A673 (cell line): Measurements from ENCODE around the gene NPLOC4. TPM values are rescaled to one million over a fixed set of nuclear protein-coding genes. Genes with fewer than 3 reads are reported as not detected.

Experiments used
- BruUV-seq: library from RNA; stranded (reverse); fragments of 400-500 nt; replicated peaks from 2 replicates; lab custom pipeline; 2021; lab: Mats Ljungman, UMichigan
- CTCF ChIA-PET: fragments of 300-600 bp; sonication (Branson Sonifier 250); formaldehyde crosslinking; loops from one replicate; lab custom pipeline; 2022; ENCODE audit warnings: antibody characterized with exemption; lab: Charles Lee
- POLR2A ChIA-PET: fragments of 300-600 bp; sonication (Branson Sonifier 250); formaldehyde crosslinking; loops from one replicate; lab custom pipeline; 2022; ENCODE audit warnings: antibody characterized with exemption; ENCODE audit not compliant: low non-redundant PET; lab: Charles Lee
- DNase-seq: peaks from one replicate; pipeline ENCODE4 v3.0.0-alpha.2; 2015; ENCODE audit warnings: low spot score
- H3K27ac ChIP-seq: fragments of 200-600 bp; sonication (generic); 2 replicates; pipeline ENCODE4 v1.5.1; 2016; ENCODE audit warnings: mixed run types, low read depth, mild to moderate bottlenecking, mixed read lengths, antibody characterized with exemption, low read length; ENCODE audit not compliant: poor library complexity, severe bottlenecking
- H3K27me3 ChIP-seq: fragments of 200-600 bp; sonication (generic); replicated peaks from 2 replicates; pipeline ENCODE4 v1.6.1; 2017; ENCODE audit warnings: mixed run types, low read depth, mild to moderate bottlenecking, mixed read lengths, antibody characterized with exemption, low read length; ENCODE audit not compliant: insufficient read depth, poor library complexity
- H3K36me3 ChIP-seq: fragments of 200-600 bp; sonication (generic); 2 replicates; pipeline ENCODE4 v1.6.1; 2016; ENCODE audit warnings: mixed run types, mild to moderate bottlenecking, mixed read lengths, antibody characterized with exemption, low read length; ENCODE audit not compliant: insufficient read depth, poor library complexity, severe bottlenecking
- H3K4me1 ChIP-seq: fragments of 200-600 bp; sonication (generic); 2 replicates; pipeline ENCODE4 v1.6.1; 2017; ENCODE audit warnings: mixed run types, mild to moderate bottlenecking, mixed read lengths, antibody characterized with exemption, low read length; ENCODE audit not compliant: insufficient read depth, poor library complexity, severe bottlenecking
- H3K4me3 ChIP-seq: fragments of 200-600 bp; sonication (generic); 2 replicates; pipeline ENCODE4 v1.5.1; 2016; ENCODE audit warnings: low read depth, mixed run types, mild to moderate bottlenecking, mixed read lengths, low read length; ENCODE audit not compliant: poor library complexity, severe bottlenecking
- H3K9me3 ChIP-seq: fragments of 200-600 bp; sonication (generic); 2 replicates; pipeline ENCODE4 v1.6.1; 2016; ENCODE audit warnings: mixed run types, low read depth, mild to moderate bottlenecking, mixed read lengths, antibody characterized with exemption, low read length; ENCODE audit not compliant: poor library complexity, severe bottlenecking
- CTCF ChIP-seq: fragments of 300-800, 200-600 bp; sonication (generic); conservative IDR thresholded peaks from 2 replicates; pipeline ENCODE4 v1.5.1; 2017; ENCODE audit warnings: low read depth, mild to moderate bottlenecking, antibody characterized with exemption, low read length, moderate library complexity, mixed read lengths
- EZH2 ChIP-seq: fragments of 200-600 bp; sonication (generic); IDR thresholded peaks from 2 replicates; pipeline ENCODE4 v1.6.1; 2017; ENCODE audit warnings: borderline replicate concordance, low read depth, mild to moderate bottlenecking, mixed read lengths, antibody characterized with exemption, low read length; ENCODE audit not compliant: poor library complexity, severe bottlenecking
- intact Hi-C: fragments of 100-400 bp; cut with micrococcal nuclease; formaldehyde crosslinking; loops from one replicate; pipeline ENCODE4 v1.10.0; 2022; ENCODE audit not compliant: unreplicated experiment
- total RNA-seq: library from RNA; stranded (reverse); gene quantifications from 2 replicates; pipeline ENCODE4 v1.2.3, GENCODE V29; 2021

The NPLOC4 gene
- total RNA-seq, 1 experiment from 2014 or later = 195 TPM

DNA sequence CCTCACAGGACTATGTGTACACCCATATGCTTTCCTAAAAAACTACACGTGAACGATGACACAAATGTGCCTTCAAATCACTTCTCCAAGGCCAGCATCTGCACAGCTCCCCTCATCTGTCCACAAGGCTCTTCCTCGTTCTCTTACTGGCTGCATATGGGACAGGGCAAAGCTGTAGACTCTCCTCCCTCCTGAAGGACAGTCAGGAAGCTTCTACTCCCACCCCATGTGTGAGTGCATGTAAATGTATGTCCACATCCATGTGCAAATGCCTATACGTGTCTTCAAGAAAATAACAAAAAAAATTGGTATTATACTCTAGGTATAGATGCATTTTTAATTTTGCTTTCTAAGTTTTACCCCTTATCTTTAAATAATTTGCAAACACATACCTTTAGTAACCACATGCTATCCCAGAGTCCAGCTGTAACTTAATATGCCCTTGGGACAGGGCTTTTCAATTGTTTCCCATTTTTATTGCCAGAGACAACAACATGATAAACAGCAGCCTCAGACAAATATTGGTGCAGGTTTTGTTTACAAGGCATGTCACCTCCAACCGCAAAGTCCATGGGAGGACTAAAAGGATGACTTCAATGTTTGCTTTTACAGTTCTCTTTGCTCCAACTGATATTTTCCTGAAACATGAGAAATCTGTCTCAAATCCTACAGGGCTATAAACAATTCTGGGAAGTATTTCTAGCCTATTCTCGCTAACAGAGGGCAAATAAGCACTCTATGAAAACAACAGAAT lies 53.1 kb downstream of the NPLOC4 start:
- POLR2A ChIA-PET = no interaction called here
- H3K4me3 ChIP-seq = no peak overlapping the region
- H3K27me3 ChIP-seq = no peaks in the 10 kb centered on the region
- intact Hi-C loops = no loop called here
- no peaks in the 10 kb centered on the region for H3K9me3 ChIP-seq
- TF ChIP-seq CTCF (no peak), EZH2 (no peak)
- no peak overlapping the region for H3K27ac ChIP-seq
- peaks cover 70% of the 10 kb centered on the region for H3K36me3 ChIP-seq
- no peaks in the 10 kb centered on the region for H3K4me1 ChIP-seq
- BruUV-seq = TSS peak; percentile 11
- CTCF ChIA-PET = no interaction called here
- DNase-seq = no peak

DNA sequence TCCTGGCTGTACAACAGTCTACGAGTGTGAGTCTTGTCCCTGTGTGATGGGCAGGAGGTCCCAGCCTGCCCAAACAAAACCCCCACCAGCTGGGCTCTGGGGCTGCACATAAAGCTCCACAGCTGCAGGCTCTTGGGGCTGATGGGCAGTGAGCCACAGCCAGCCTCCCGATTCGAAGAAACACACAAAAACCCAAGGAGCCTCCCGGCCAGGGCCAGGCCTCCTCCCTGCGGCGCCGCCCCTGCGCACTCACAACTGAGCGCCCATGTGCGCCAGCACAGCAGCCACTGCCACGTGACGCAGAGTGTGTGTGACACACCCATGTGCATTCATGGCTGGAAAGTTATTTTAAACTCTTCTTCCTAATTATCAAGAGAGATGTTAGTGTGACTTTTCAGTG lies 54.2 kb downstream of the NPLOC4 start:
- peaks cover 66% of the 10 kb centered on the region for H3K36me3 ChIP-seq
- TF ChIP-seq EZH2 (no peak), CTCF (no peak)
- ChIA-PET POLR2A (no interaction called here), CTCF (no interaction called here)
- intact Hi-C loops = no loop called here
- no peaks in the 10 kb centered on the region for H3K4me1 ChIP-seq
- no peak for DNase-seq
- H3K4me3 ChIP-seq = no peak overlapping the region
- H3K27me3 ChIP-seq = no peaks in the 10 kb centered on the region
- H3K27ac ChIP-seq = no peak overlapping the region
- H3K9me3 ChIP-seq = no peaks in the 10 kb centered on the region
- no TSS peak for BruUV-seq

GRCh38 chr17:81582341-81582740 lies 54.6 kb downstream of the NPLOC4 start:
- Histone ChIP-seq H3K27ac (no peak overlapping the region), H3K4me3 (no peak overlapping the region), H3K4me1 (no peaks in the 10 kb centered on the region), H3K36me3 (peaks cover 66% of the 10 kb centered on the region), H3K27me3 (no peaks in the 10 kb centered on the region), H3K9me3 (no peaks in the 10 kb centered on the region)
- POLR2A ChIA-PET = no interaction called here
- intact Hi-C loops = no loop called here
- TF ChIP-seq CTCF = no peak
- no peak for DNase-seq
- CTCF ChIA-PET = no interaction called here
- no TSS peak for BruUV-seq
